CD8-positive, alpha-beta memory T cell (primary cell): ENCODE results near the gene MAN2A1. TPM values are rescaled to one million over a fixed set of nuclear protein-coding genes. Genes with fewer than 3 reads are reported as not detected.

Experiments
- CTCF ChIA-PET: fragments of 350-600 bp; sonication (Branson Sonifier 250); formaldehyde crosslinking; loops from one replicate; lab custom pipeline; 2021; ENCODE audit warnings: antibody characterized with exemption; lab: Charles Lee
- POLR2A ChIA-PET: fragments of 350-600 bp; sonication (Branson Sonifier 250); formaldehyde crosslinking; loops from one replicate; lab custom pipeline; 2021; ENCODE audit warnings: antibody characterized with exemption; lab: Charles Lee
- DNase-seq, 5 donors: peaks; one replicate each; pipeline versions ENCODE4 v3.0.0 to v3.0.0-alpha.2; 2020 to 2022; ENCODE audit warnings: mixed read lengths in 1 of 5
- H3K27ac ChIP-seq: one replicate; pipeline ENCODE4 v1.7.0; 2013; ENCODE audit warnings: low read depth, mild to moderate bottlenecking, low read length, moderate library complexity
- H3K27me3 ChIP-seq: 2 replicates; pipeline ENCODE4 v1.7.0; 2013; ENCODE audit warnings: low read length, mild to moderate bottlenecking; ENCODE audit not compliant: insufficient read depth, poor library complexity, severe bottlenecking
- H3K36me3 ChIP-seq: 2 replicates; pipeline ENCODE4 v1.7.0; 2013; ENCODE audit warnings: mild to moderate bottlenecking, low read length, moderate library complexity; ENCODE audit not compliant: insufficient read depth
- H3K4me1 ChIP-seq: 2 replicates; pipeline ENCODE4 v1.7.0; 2013; ENCODE audit warnings: mild to moderate bottlenecking, low read length, moderate library complexity; ENCODE audit not compliant: insufficient read depth
- H3K4me3 ChIP-seq: 2 replicates; pipeline ENCODE4 v1.7.0; 2013; ENCODE audit warnings: mild to moderate bottlenecking, low read length
- H3K9me3 ChIP-seq: 2 replicates; pipeline ENCODE4 v1.7.0; 2013; ENCODE audit warnings: mild to moderate bottlenecking, low read length
- H3K27ac Mint-ChIP-seq, 8 donors: one replicate each; pipeline ENCODE4 v1.8.0; 2020 to 2021; ENCODE audit warnings: mixed read lengths in 8 of 8, mild to moderate bottlenecking in 6 of 8, inconsistent platforms in 3 of 8, moderate library complexity in 3 of 8
- H3K27me3 Mint-ChIP-seq, 2 donors: one replicate each; pipeline ENCODE4 v1.8.0; 2020 to 2021; ENCODE audit warnings: mixed read lengths in 2 of 2, mild to moderate bottlenecking in 1 of 2, moderate library complexity in 1 of 2
- H3K36me3 Mint-ChIP-seq, 3 donors: one replicate each; pipeline ENCODE4 v1.8.0; 2020 to 2021; ENCODE audit warnings: mixed read lengths in 3 of 3, inconsistent platforms in 1 of 3, mild to moderate bottlenecking in 1 of 3
- H3K4me1 Mint-ChIP-seq, 3 donors: one replicate each; pipeline ENCODE4 v1.8.0; 2020 to 2021; ENCODE audit warnings: mixed read lengths in 3 of 3, inconsistent platforms in 1 of 3, mild to moderate bottlenecking in 1 of 3
- H3K4me3 Mint-ChIP-seq, 7 donors: one replicate each; pipeline ENCODE4 v1.8.0; 2020 to 2021; ENCODE audit warnings: mixed read lengths in 7 of 7, mild to moderate bottlenecking in 6 of 7, moderate library complexity in 4 of 7, inconsistent platforms in 2 of 7
- H3K9me3 Mint-ChIP-seq, 5 donors: one replicate each; pipeline ENCODE4 v1.8.0; 2020 to 2022; ENCODE audit warnings: mixed read lengths in 5 of 5, mild to moderate bottlenecking in 3 of 5, moderate library complexity in 2 of 5, inconsistent platforms in 1 of 5
- polyA plus RNA-seq: library from polyadenylated mRNA; unstranded; fragments of 300-500 nt; fragmentation: Illumina TruSeq; gene quantifications from one replicate; pipeline ENCODE4 v1.2.3, GENCODE V29; 2021
- total RNA-seq, 2 experiments: library from RNA; stranded (reverse); gene quantifications; one replicate each; pipeline ENCODE4 v1.2.3, GENCODE V29; 2021

The MAN2A1 gene
- total and polyA plus RNA-seq, 3 experiments from 2014 or later: 28.1 to 30.8 (median 28.9) TPM

DNA sequence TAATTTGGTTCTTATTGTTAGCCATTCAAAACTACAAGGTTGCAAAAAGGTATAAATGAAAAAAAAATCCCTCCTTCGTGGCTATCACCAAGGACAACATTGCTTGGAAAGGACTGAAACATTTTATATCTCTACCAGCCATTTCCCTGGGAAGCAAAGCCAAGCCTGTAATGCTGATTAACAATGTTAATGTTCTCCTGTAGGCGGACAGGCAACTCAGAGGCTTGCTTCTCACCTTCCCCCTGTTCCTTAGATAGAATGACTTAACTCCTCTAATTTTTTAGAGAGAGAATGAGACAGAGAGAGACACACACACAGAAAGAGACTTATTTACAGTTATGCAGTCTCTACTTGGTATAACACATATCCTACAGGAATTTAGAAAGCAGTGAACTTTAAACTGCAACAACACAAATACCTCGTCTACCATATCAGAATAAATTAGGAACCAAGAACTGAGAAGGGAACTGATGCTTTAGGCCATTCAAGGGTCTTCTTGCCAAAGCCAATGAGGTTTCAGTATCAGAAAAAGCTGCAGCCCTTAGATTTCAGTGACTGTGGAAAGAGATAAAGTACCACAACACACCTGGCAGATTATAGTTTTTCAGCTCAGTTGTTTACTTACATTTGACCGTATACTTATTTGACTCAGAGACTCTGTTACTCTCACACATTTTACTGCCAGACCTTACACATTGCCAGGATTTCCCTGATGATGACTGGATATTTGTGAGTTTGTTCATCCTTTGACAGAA lies 20.9 kb upstream of the MAN2A1 start:
- ChIA-PET CTCF (no interaction called here), POLR2A (no interaction called here)
- Mint-ChIP-seq H3K27me3 (peaks cover 10 to 53% of the 10 kb centered on the region in 2 donors), H3K4me1 (no peaks in the 10 kb centered on the region), H3K36me3 (no peaks in the 10 kb centered on the region), H3K9me3 (no peaks in the 10 kb centered on the region), H3K4me3 (no peak overlapping the region), H3K27ac (no peak overlapping the region)
- Histone ChIP-seq H3K27me3 (no peaks in the 10 kb centered on the region), H3K4me1 (no peaks in the 10 kb centered on the region), H3K9me3 (no peaks in the 10 kb centered on the region), H3K27ac (no peak overlapping the region), H3K36me3 (no peaks in the 10 kb centered on the region), H3K4me3 (no peak overlapping the region)
- no peak for DNase-seq

DNA sequence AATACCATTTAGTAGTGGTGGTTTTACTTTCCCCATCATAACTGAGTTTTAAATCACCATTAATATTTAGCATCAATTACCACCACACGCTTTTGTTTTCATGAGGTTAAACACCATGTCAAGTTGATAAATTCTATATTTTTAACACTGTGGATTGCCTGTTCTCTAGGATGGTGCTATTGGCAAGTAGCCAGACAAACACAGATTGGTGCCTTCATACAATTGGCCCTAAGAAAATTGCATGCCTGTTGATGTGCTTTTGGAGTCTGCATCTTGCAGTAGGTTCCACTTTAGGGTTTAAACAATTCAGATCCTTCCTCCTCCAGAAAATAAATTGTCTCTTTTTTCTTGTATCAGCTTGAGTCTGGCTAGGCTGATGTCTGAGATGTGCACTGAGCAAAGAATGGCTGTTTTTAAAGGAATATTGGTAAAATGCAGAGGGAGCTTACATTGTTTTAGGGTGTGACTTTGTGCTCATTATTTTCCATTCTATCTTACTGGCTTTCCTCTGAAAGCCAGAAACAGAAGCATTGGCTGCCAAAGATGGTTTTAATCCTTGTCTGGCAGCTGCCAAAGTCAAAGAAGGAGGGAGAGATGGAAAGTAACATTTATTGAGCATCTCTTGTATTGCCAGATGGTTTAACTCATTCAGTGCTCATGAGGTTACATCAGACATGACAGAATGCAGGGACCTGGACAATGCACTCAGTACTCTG lies 19.6 kb upstream of the MAN2A1 start:
- H3K4me3 ChIP-seq: no peak overlapping the region
- Mint-ChIP-seq H3K9me3 (no peaks in the 10 kb centered on the region), H3K36me3 (no peaks in the 10 kb centered on the region), H3K27me3 (peaks cover 10 to 64% of the 10 kb centered on the region in 2 donors), H3K4me1 (no peaks in the 10 kb centered on the region), H3K4me3 (no peak overlapping the region), H3K27ac (no peak overlapping the region)
- H3K27ac ChIP-seq: no peak overlapping the region
- no peaks in the 10 kb centered on the region for H3K9me3 ChIP-seq
- ChIA-PET CTCF (no interaction called here), POLR2A (no interaction called here)
- no peaks in the 10 kb centered on the region for H3K27me3 ChIP-seq
- no peaks in the 10 kb centered on the region for H3K4me1 ChIP-seq
- DNase-seq: no peak
- no peaks in the 10 kb centered on the region for H3K36me3 ChIP-seq

DNA sequence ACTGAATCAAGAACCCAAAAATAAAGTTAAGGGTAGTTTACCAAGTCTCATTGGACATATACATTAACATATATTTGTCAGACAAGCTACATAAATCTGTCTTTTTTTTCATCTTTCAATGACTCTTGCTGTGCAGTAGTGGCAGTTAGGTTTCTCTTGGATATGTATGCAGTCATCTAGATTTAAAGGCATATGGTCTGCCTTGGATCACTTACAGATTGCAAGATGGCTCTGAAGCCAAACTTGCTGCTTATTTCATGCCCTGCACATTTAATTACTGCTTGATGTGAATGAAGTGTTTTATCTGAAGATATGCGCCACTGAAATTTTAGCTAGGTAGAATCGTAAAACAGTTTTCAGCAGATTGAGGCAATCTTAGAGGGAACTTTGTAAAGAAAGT lies 18.6 kb upstream of the MAN2A1 start:
- no peak overlapping the region for H3K27ac ChIP-seq
- Mint-ChIP-seq H3K36me3 (no peaks in the 10 kb centered on the region), H3K4me3 (no peak overlapping the region), H3K9me3 (no peaks in the 10 kb centered on the region), H3K27ac (no peak overlapping the region), H3K4me1 (no peaks in the 10 kb centered on the region), H3K27me3 (peaks cover 11 to 72% of the 10 kb centered on the region in 2 donors)
- H3K4me1 ChIP-seq: no peaks in the 10 kb centered on the region
- ChIA-PET CTCF (no interaction called here), POLR2A (no interaction called here)
- DNase-seq: no peak
- no peaks in the 10 kb centered on the region for H3K36me3 ChIP-seq
- no peaks in the 10 kb centered on the region for H3K9me3 ChIP-seq
- no peaks in the 10 kb centered on the region for H3K27me3 ChIP-seq
- H3K4me3 ChIP-seq: no peak overlapping the region

DNA sequence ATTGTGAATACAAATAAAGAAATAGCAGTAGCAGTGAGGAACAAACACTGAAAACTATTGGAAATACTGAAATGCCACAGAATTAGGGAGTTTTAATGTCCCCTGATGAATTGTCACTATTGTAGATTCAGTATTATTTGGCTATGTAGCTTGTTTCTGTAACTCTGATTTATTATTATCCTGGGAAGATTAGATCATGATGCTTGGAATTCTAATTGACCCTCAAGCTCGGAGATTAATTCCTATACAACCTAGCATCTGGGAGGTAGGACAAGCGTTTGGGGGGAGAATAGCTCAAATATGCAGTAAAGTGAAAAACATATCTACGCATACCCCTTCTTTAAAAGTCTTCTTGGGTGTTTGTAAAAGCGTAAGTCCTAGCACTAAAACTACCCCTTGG lies 15.1 kb upstream of the MAN2A1 start:
- Histone ChIP-seq H3K27ac (no peak overlapping the region), H3K27me3 (no peaks in the 10 kb centered on the region), H3K4me1 (no peaks in the 10 kb centered on the region), H3K9me3 (no peaks in the 10 kb centered on the region), H3K36me3 (no peaks in the 10 kb centered on the region), H3K4me3 (no peak overlapping the region)
- POLR2A ChIA-PET: interaction anchor here (0.6 kb wide), 1 partner anchor 24 kb away, joined by 3 read pairs; no protein-coding TSS in a partner anchor
- H3K4me1 Mint-ChIP-seq: no peaks in the 10 kb centered on the region
- no peak for DNase-seq
- no peak overlapping the region for H3K27ac Mint-ChIP-seq
- CTCF ChIA-PET: no interaction called here
- peaks cover 16 to 75% of the 10 kb centered on the region in 2 donors for H3K27me3 Mint-ChIP-seq
- no peak overlapping the region for H3K4me3 Mint-ChIP-seq
- no peaks in the 10 kb centered on the region for H3K36me3 Mint-ChIP-seq
- H3K9me3 Mint-ChIP-seq: no peaks in the 10 kb centered on the region

DNA sequence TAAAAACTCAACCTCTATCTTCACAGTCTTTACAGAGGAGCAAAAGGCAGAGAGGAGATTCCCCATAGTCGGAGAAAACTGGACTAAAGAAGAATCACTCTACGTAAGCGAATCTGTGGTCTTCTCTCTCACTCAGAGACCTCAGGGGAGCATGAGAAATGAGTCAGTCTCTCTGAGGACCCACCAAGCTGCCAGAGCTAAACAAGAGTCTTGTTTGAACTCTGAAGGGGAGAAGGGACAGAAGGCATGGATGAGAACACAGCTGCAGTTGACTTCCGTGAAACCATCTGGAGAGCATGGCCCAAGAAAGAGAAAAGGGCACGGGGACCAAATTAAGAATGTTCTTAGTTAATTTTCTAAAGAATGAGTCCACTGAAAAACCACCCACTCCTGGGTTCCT lies 12.8 kb upstream of the MAN2A1 start:
- Histone ChIP-seq H3K4me3 (no peak overlapping the region), H3K27ac (no peak overlapping the region), H3K4me1 (no peaks in the 10 kb centered on the region), H3K36me3 (no peaks in the 10 kb centered on the region), H3K9me3 (no peaks in the 10 kb centered on the region), H3K27me3 (no peaks in the 10 kb centered on the region)
- no peak overlapping the region for H3K27ac Mint-ChIP-seq
- H3K9me3 Mint-ChIP-seq: no peaks in the 10 kb centered on the region
- peaks cover 17 to 54% of the 10 kb centered on the region in 2 donors for H3K27me3 Mint-ChIP-seq
- no peak overlapping the region for H3K4me3 Mint-ChIP-seq
- CTCF ChIA-PET: no interaction called here
- no peak for DNase-seq
- POLR2A ChIA-PET: no interaction called here
- H3K4me1 Mint-ChIP-seq: no peaks in the 10 kb centered on the region
- H3K36me3 Mint-ChIP-seq: no peaks in the 10 kb centered on the region

DNA sequence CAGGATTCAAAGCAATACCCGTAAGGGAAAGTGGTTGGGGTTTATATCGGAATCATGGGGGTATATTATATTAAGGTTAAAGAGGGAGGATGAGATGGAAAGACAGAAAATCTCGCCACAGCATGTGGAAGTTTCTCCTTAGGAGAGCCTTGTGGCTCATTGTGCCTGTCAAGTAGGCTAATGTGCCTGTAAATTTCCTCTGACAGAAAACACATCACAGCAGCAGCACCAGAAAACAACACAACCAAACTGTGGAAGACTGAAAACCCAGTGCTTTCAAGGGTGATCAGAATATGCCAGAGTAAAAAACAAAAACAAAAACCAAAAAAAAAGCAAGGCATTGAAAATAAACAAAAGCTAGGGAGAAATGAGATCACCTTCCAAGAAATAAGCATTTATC lies 11.3 kb upstream of the MAN2A1 start:
- H3K4me3 ChIP-seq: no peak overlapping the region
- H3K4me1 Mint-ChIP-seq: peaks cover 0 to 5% (median 0%) of the 10 kb centered on the region in 3 donors
- no peaks in the 10 kb centered on the region for H3K9me3 Mint-ChIP-seq
- no peak overlapping the region for H3K4me3 Mint-ChIP-seq
- H3K27ac ChIP-seq: no peak overlapping the region
- no peaks in the 10 kb centered on the region for H3K9me3 ChIP-seq
- POLR2A ChIA-PET: no interaction called here
- DNase-seq: no peak
- H3K4me1 ChIP-seq: no peaks in the 10 kb centered on the region
- H3K36me3 Mint-ChIP-seq: no peaks in the 10 kb centered on the region
- H3K36me3 ChIP-seq: no peaks in the 10 kb centered on the region
- no peaks in the 10 kb centered on the region for H3K27me3 ChIP-seq
- CTCF ChIA-PET: no interaction called here
- peaks cover 12 to 46% of the 10 kb centered on the region in 2 donors for H3K27me3 Mint-ChIP-seq
- H3K27ac Mint-ChIP-seq: no peak overlapping the region

DNA sequence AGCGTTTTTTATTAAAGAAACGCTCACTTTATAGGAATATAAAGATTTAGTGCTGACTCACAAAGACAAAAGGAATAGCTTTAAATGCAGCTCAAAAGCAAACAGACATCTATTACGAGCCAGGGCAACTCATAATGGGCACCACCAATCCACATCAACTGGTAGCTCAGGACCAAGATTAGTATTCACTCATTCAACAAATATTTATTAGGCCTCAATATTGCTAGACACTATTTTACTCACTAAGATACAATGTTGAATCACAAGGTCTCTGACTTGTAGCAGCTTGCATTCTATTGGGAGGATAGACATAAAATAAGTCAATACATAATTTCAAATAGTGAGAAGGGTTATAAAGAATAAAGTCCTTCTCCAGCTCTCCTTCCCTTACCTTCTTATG lies 8.0 kb upstream of the MAN2A1 start:
- Histone ChIP-seq H3K36me3 (no peaks in the 10 kb centered on the region), H3K4me3 (no peak overlapping the region), H3K27ac (no peak overlapping the region), H3K27me3 (no peaks in the 10 kb centered on the region), H3K9me3 (no peaks in the 10 kb centered on the region), H3K4me1 (no peaks in the 10 kb centered on the region)
- Mint-ChIP-seq H3K4me1 (peaks cover 0 to 9% (median 0%) of the 10 kb centered on the region in 3 donors), H3K27ac (no peak overlapping the region), H3K4me3 (no peak overlapping the region), H3K27me3 (peaks cover 6 to 20% of the 10 kb centered on the region in 2 donors), H3K36me3 (no peaks in the 10 kb centered on the region), H3K9me3 (no peaks in the 10 kb centered on the region)
- DNase-seq: no peak
- CTCF ChIA-PET: interaction anchor here (1.3 kb wide), 1 partner anchor 8 kb away, joined by 7 read pairs; the partner anchor contains the start of gene MAN2A1
- POLR2A ChIA-PET: no interaction called here

DNA sequence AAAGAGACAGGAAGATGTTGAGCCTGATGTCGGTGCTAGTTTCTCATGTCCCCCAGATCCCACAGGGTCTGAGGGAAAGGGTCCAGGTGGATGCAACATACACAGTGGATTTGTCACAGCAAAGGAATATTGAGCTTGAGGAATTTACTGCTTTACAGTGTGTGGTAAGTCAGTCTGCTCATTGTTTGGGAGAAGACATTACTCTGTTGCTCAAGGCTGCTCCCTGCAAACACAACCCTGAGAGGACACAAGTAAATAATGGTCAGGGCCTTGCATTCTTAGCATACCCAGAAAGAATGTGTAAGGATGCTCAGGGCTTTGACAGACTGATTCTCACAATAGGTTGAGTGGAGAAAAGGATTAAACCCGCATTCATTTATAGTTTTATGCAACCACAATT lies 7.3 kb upstream of the MAN2A1 start:
- Histone ChIP-seq H3K9me3 (no peaks in the 10 kb centered on the region), H3K27me3 (no peaks in the 10 kb centered on the region), H3K4me3 (no peak overlapping the region), H3K27ac (no peak overlapping the region), H3K4me1 (no peaks in the 10 kb centered on the region), H3K36me3 (no peaks in the 10 kb centered on the region)
- no peak overlapping the region for H3K27ac Mint-ChIP-seq
- DNase-seq: no peak
- H3K36me3 Mint-ChIP-seq: no peaks in the 10 kb centered on the region
- no peaks in the 10 kb centered on the region for H3K9me3 Mint-ChIP-seq
- H3K4me1 Mint-ChIP-seq: peaks cover 0 to 9% (median 0%) of the 10 kb centered on the region in 3 donors
- H3K4me3 Mint-ChIP-seq: no peak overlapping the region
- ChIA-PET POLR2A (no interaction called here), CTCF (interaction anchor here (1.3 kb wide), 1 partner anchor 8 kb away, joined by 7 read pairs; the partner anchor contains the start of gene MAN2A1)
- peaks cover 6 to 15% of the 10 kb centered on the region in 2 donors for H3K27me3 Mint-ChIP-seq
